GM13976 (cell line): ENCODE data around the gene NRSN2.

Experiments
- DNase-seq: peaks from one replicate; pipeline ENCODE4 v3.0.0; 2012; ENCODE audit warnings: low spot score
- CTCF ChIP-seq: IDR thresholded peaks from 2 replicates; pipeline ENCODE4 v1.5.1; 2012; ENCODE audit warnings: borderline replicate concordance, mild to moderate bottlenecking; ENCODE audit not compliant: insufficient read depth; ENCODE audit errors: extremely low read depth, missing control alignments, control extremely low read depth
- in situ Hi-C: fragments of 300-500 bp; cut with MboI; formaldehyde crosslinking; loops from one replicate; pipeline ENCODE4 v1.12.0; 2022; ENCODE audit warnings: low sequenced_read_pairs, mixed read lengths, inconsistent platforms; ENCODE audit not compliant: unreplicated experiment

NRSN2 gene

GRCh38 chr20:356745-357144, 9.8 kb downstream of the NRSN2 start:
- in situ Hi-C loops = loop anchor here (5.0 to 10.0 kb wide), 2 partner anchors 126 to 288 kb away; no protein-coding TSS in a partner anchor
- no peak for DNase-seq

GRCh38 chr20:358891-359555, 12.1 kb downstream of the NRSN2 start:
- in situ Hi-C loops = loop anchor here (5.0 to 10.0 kb wide), 2 partner anchors 123 to 286 kb away; no protein-coding TSS in a partner anchor
- no peak for DNase-seq

More at GRCh38 chr20:356745-357144, 9.8 kb downstream of the NRSN2 start:
- no peak for TF ChIP-seq CTCF

GRCh38 chr20:361561-361960, 14.7 kb downstream of the NRSN2 start:
- no peak for TF ChIP-seq CTCF
- in situ Hi-C loops = no loop called here
- DNase-seq = no peak

More at GRCh38 chr20:358891-359555, 12.1 kb downstream of the NRSN2 start:
- TF ChIP-seq CTCF = no peak

GRCh38 chr20:362271-363254, 15.7 kb downstream of the NRSN2 start:
- peak; percentile 59 for DNase-seq
- in situ Hi-C loops = no loop called here
- no peak for TF ChIP-seq CTCF

- no peak for DNase-seq
- in situ Hi-C loops = no loop called here
These were observed 16.6 kb downstream of the NRSN2 start for GRCh38 chr20:363319-364078.

More at GRCh38 chr20:363319-364078, 16.6 kb downstream of the NRSN2 start:
- no peak for TF ChIP-seq CTCF
